ENCODE results near the gene TLE4. TPM values are rescaled to one million over a fixed set of nuclear protein-coding genes. Genes with fewer than 3 reads are reported as not detected.
A peak's percentile ranks its signal among the peaks of the same experiment; 100 is the strongest.

TLE4 gene
- total RNA-seq, 1 experiment from 2014 or later = 17.9 TPM

GRCh38 chr9:79565245-79565644, 6.5 kb upstream of the TLE4 start:
- H2AFZ ChIP-seq (ENCODE audit: low read length) = no peak overlapping the region
- H3K4me3 ChIP-seq (ENCODE audit: low read length) = no peak overlapping the region
- no peak overlapping the region for H3K27ac ChIP-seq (ENCODE audit: low read length)
- ChIA-PET POLR2A (ENCODE audit: unreplicated experiment) (no interaction called here), CTCF (no interaction called here)
- H4K20me1 ChIP-seq (ENCODE audit: low read length) = no peaks in the 10 kb centered on the region
- H3K27me3 ChIP-seq (ENCODE audit: low read length) = no peaks in the 10 kb centered on the region
- no peaks in the 10 kb centered on the region for H3K9me2 ChIP-seq (replicated peaks; ENCODE audit: low read length)
- TF ChIP-seq EZH2phosphoT487 (IDR thresholded peaks at IDR 0.05; ENCODE audit: borderline replicate concordance, low read length) (no peak), EZH2 (IDR thresholded peaks at IDR 0.05; ENCODE audit: low read length, unreplicated experiment) (no peak), CTCF (conservative IDR thresholded peaks at IDR 0.05; ENCODE audit: low read depth, low read length) (no peak)
- ATAC-seq (peak; percentile 67), DNase-seq (peak; percentile 65)
- H3F3A ChIP-seq (ENCODE audit: low read length, unreplicated experiment) = no peaks in the 10 kb centered on the region
- H3K4me2 ChIP-seq (ENCODE audit: low read length) = peak overlapping the region; percentile 46; the same call in 1 of the 2 replicates
- peaks cover 18% of the 10 kb centered on the region for H3K4me1 ChIP-seq (ENCODE audit: insufficient read depth, low read length)
- no peaks in the 10 kb centered on the region for H3K9me3 ChIP-seq (ENCODE audit: low read length)
- H3K36me3 ChIP-seq (ENCODE audit: low read depth, low read length) = no peaks in the 10 kb centered on the region
- intact Hi-C loops (cut with micrococcal nuclease) = loop anchor here (10.0 kb wide), 1 partner anchor 200 kb away; no protein-coding TSS in a partner anchor
- no peaks in the 10 kb centered on the region for H3K79me2 ChIP-seq (ENCODE audit: low read length)
- H3K9ac ChIP-seq (ENCODE audit: low read length) = no peak overlapping the region
- no TSS peak for BruUV-seq (replicated peaks)

GRCh38 chr9:79567671-79568098, 4.1 kb upstream of the TLE4 start:
- peaks cover 16% of the 10 kb centered on the region for H3K4me1 ChIP-seq (ENCODE audit: insufficient read depth, low read length)
- no peaks in the 10 kb centered on the region for H4K20me1 ChIP-seq (ENCODE audit: low read length)
- H2AFZ ChIP-seq (ENCODE audit: low read length) = no peak overlapping the region
- H3K27ac ChIP-seq (ENCODE audit: low read length) = no peak overlapping the region
- no peak overlapping the region for H3K9ac ChIP-seq (ENCODE audit: low read length)
- ATAC-seq (no peak), DNase-seq (peak; percentile 17)
- no peak overlapping the region for H3K4me2 ChIP-seq (ENCODE audit: low read length)
- no peaks in the 10 kb centered on the region for H3K27me3 ChIP-seq (ENCODE audit: low read length)
- no peak overlapping the region for H3K4me3 ChIP-seq (ENCODE audit: low read length)
- POLR2A ChIA-PET (ENCODE audit: unreplicated experiment) = no interaction called here
- H3K79me2 ChIP-seq (ENCODE audit: low read length) = no peaks in the 10 kb centered on the region
- CTCF ChIA-PET = no interaction called here
- H3F3A ChIP-seq (ENCODE audit: low read length, unreplicated experiment) = no peaks in the 10 kb centered on the region
- TF ChIP-seq CTCF (conservative IDR thresholded peaks at IDR 0.05; ENCODE audit: low read depth, low read length) (0 out of 2 replicates have a peak, but pooled peaks have one; percentile 24), EZH2 (IDR thresholded peaks at IDR 0.05; ENCODE audit: low read length, unreplicated experiment) (no peak)
- no peaks in the 10 kb centered on the region for H3K9me3 ChIP-seq (ENCODE audit: low read length)
- intact Hi-C loops (cut with micrococcal nuclease) = loop anchor here (10.0 kb wide), 1 partner anchor 203 kb away; no protein-coding TSS in a partner anchor
- no peaks in the 10 kb centered on the region for H3K36me3 ChIP-seq (ENCODE audit: low read depth, low read length)
- H3K9me2 ChIP-seq (replicated peaks; ENCODE audit: low read length) = no peaks in the 10 kb centered on the region
- BruUV-seq (replicated peaks) = no TSS peak

- Histone ChIP-seq H3K27ac (ENCODE audit: low read length) (no peak overlapping the region), H3K27me3 (ENCODE audit: low read length) (no peaks in the 10 kb centered on the region), H2AFZ (ENCODE audit: low read length) (no peak overlapping the region), H3K9me3 (ENCODE audit: low read length) (no peaks in the 10 kb centered on the region), H3K4me1 (ENCODE audit: insufficient read depth, low read length) (peaks cover 13% of the 10 kb centered on the region; the same call in 1 of the 2 replicates), H3F3A (ENCODE audit: low read length, unreplicated experiment) (no peaks in the 10 kb centered on the region), H3K79me2 (ENCODE audit: low read length) (peaks cover 2% of the 10 kb centered on the region; the same call in 1 of the 2 replicates), H3K4me2 (ENCODE audit: low read length) (no peak overlapping the region), H3K9me2 (replicated peaks; ENCODE audit: low read length) (no peaks in the 10 kb centered on the region), H3K36me3 (ENCODE audit: low read depth, low read length) (no peaks in the 10 kb centered on the region), H4K20me1 (ENCODE audit: low read length) (no peaks in the 10 kb centered on the region), H3K9ac (ENCODE audit: low read length) (no peak overlapping the region), H3K4me3 (ENCODE audit: low read length) (no peak overlapping the region)
- BruUV-seq (replicated peaks) = no TSS peak
- ATAC-seq (no peak), DNase-seq (no peak)
- TF ChIP-seq EZH2phosphoT487 (IDR thresholded peaks at IDR 0.05; ENCODE audit: borderline replicate concordance, low read length) (no peak), EZH2 (IDR thresholded peaks at IDR 0.05; ENCODE audit: low read length, unreplicated experiment) (no peak), CTCF (conservative IDR thresholded peaks at IDR 0.05; ENCODE audit: low read depth, low read length) (no peak)
- intact Hi-C loops (cut with micrococcal nuclease) = loop anchor here (10.0 kb wide), 1 partner anchor 204 kb away; no protein-coding TSS in a partner anchor
- ChIA-PET CTCF (no interaction called here), POLR2A (ENCODE audit: unreplicated experiment) (no interaction called here)
Measured at GRCh38 chr9:79568337-79569101, 3.2 kb upstream of the TLE4 start.

Measured in PC-3 (cell line).